HUES64 (cell line): Measurements from ENCODE around the gene LRRC53.

ENCODE experiments used
- H3K27ac ChIP-seq: 2 replicates; pipeline ENCODE4 v1.7.0; 2013; ENCODE audit warnings: low read depth, low read length, inconsistent platforms
- H3K27me3 ChIP-seq: 2 replicates; pipeline ENCODE4 v1.6.1; 2013; ENCODE audit warnings: mild to moderate bottlenecking, low read length; ENCODE audit not compliant: insufficient read depth
- H3K36me3 ChIP-seq: 2 replicates; pipeline ENCODE4 v1.6.1; 2013; ENCODE audit warnings: mild to moderate bottlenecking, low read length; ENCODE audit not compliant: insufficient read depth
- H3K4me1 ChIP-seq: 2 replicates; pipeline ENCODE4 v1.6.1; 2013; ENCODE audit warnings: mild to moderate bottlenecking, low read length, moderate library complexity; ENCODE audit not compliant: insufficient read depth
- H3K4me3 ChIP-seq: 2 replicates; pipeline ENCODE4 v1.5.1; 2013; ENCODE audit warnings: mild to moderate bottlenecking, low read length, moderate library complexity
- H3K9ac ChIP-seq: 2 replicates; pipeline ENCODE4 v1.6.1; 2013; ENCODE audit warnings: mild to moderate bottlenecking, low read depth, low read length
- H3K9me3 ChIP-seq: 2 replicates; pipeline ENCODE4 v1.6.1; 2013; ENCODE audit warnings: low read depth, low read length; ENCODE audit not compliant: insufficient read depth
- WGBS: fragments of 150-250, 120-280 bp; methylation state at CpG from one replicate; pipeline ENCODE4 v1.1.7; 2013; ENCODE audit warnings: missing lambda C conversion rate; 5-methylcytosine and 5-hydroxymethylcytosine counted together

LRRC53 gene

GRCh38 chr1:74465193-74465681, 47.2 kb downstream of the LRRC53 start:
- no peaks in the 10 kb centered on the region for H3K36me3 ChIP-seq
- WGBS: 96% methylated on average over 24 of the region's 24 CpGs
- H3K4me1 ChIP-seq: peaks cover 4% of the 10 kb centered on the region; the same call in 1 of the 2 replicates
- no peaks in the 10 kb centered on the region for H3K27me3 ChIP-seq
- H3K4me3 ChIP-seq: no peak overlapping the region
- no peaks in the 10 kb centered on the region; the same call in 1 of the 2 replicates for H3K9me3 ChIP-seq
- H3K9ac ChIP-seq: no peak overlapping the region
- H3K27ac ChIP-seq: no peak overlapping the region

DNA sequence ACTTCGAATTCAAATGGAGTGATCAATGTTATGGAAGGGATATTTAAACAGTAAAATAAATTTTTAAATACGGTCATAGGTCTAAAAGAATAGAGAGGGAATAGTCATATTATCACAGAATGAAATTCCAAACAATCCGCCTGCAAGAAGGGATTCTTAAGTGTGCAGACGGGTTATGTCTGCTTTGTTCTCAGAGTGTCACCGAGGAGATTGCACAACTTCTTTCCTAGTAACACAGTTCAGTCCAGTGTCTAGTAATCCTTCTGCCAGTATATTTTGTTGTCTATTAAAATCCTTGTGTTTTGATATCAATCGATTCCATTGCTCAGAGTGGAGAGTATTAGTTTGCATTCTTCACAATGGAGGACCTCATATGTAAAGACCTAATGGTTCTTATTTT, 48.4 kb downstream of the LRRC53 start:
- Histone ChIP-seq H3K27ac (no peak overlapping the region), H3K9me3 (no peaks in the 10 kb centered on the region; the same call in 1 of the 2 replicates), H3K9ac (no peak overlapping the region), H3K27me3 (no peaks in the 10 kb centered on the region), H3K4me1 (peaks cover 4% of the 10 kb centered on the region; the same call in 1 of the 2 replicates), H3K36me3 (no peaks in the 10 kb centered on the region), H3K4me3 (no peak overlapping the region)
- 93% methylated on average over 5 of the region's 6 CpGs for WGBS

- no peaks in the 10 kb centered on the region for H3K27me3 ChIP-seq
- H3K9ac ChIP-seq: no peak overlapping the region
- no peaks in the 10 kb centered on the region; the same call in 1 of the 2 replicates for H3K9me3 ChIP-seq
- H3K27ac ChIP-seq: no peak overlapping the region
- H3K4me1 ChIP-seq: peaks cover 4% of the 10 kb centered on the region; the same call in 1 of the 2 replicates
- no peaks in the 10 kb centered on the region for H3K36me3 ChIP-seq
- H3K4me3 ChIP-seq: no peak overlapping the region
- WGBS: 90% methylated on average over 8 of the region's 9 CpGs
These were observed 49.0 kb downstream of the LRRC53 start for GRCh38 chr1:74463333-74463988.

GRCh38 chr1:74457253-74457652, 55.2 kb downstream of the LRRC53 start:
- no peaks in the 10 kb centered on the region for H3K4me1 ChIP-seq
- H3K4me3 ChIP-seq: no peak overlapping the region
- no peak overlapping the region for H3K9ac ChIP-seq
- no peaks in the 10 kb centered on the region for H3K27me3 ChIP-seq
- WGBS: 100% methylated on average over 2 of the region's 2 CpGs
- H3K27ac ChIP-seq: no peak overlapping the region
- no peaks in the 10 kb centered on the region for H3K9me3 ChIP-seq
- no peaks in the 10 kb centered on the region for H3K36me3 ChIP-seq

GRCh38 chr1:74455390-74455789, 57.0 kb downstream of the LRRC53 start:
- Histone ChIP-seq H3K9me3 (no peaks in the 10 kb centered on the region), H3K36me3 (no peaks in the 10 kb centered on the region), H3K4me3 (no peak overlapping the region), H3K9ac (no peak overlapping the region), H3K27me3 (no peaks in the 10 kb centered on the region), H3K4me1 (no peaks in the 10 kb centered on the region), H3K27ac (no peak overlapping the region)

DNA sequence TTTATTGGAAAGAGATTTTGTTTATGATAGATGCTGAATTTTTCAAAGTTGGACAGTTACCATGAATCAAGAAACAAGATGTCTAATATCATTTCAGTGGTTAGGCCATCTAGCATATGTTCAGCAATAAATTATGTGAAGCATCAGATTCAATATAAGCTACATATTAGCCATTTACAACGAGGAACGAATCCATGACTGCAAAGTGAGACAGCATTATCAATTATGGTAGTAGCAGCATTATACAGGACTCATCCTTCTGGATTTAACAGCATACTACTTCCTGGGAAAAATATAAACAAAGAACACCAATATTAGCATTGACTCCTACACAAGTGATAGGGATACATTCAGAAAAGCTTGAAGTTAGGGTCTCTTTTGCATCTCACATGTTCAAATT, 59.1 kb downstream of the LRRC53 start:
- Histone ChIP-seq H3K9ac (no peak overlapping the region), H3K4me3 (no peak overlapping the region), H3K9me3 (no peaks in the 10 kb centered on the region), H3K27ac (no peak overlapping the region), H3K36me3 (no peaks in the 10 kb centered on the region), H3K27me3 (no peaks in the 10 kb centered on the region), H3K4me1 (no peaks in the 10 kb centered on the region)
- 100% methylated on average over 2 of the region's 2 CpGs for WGBS

DNA sequence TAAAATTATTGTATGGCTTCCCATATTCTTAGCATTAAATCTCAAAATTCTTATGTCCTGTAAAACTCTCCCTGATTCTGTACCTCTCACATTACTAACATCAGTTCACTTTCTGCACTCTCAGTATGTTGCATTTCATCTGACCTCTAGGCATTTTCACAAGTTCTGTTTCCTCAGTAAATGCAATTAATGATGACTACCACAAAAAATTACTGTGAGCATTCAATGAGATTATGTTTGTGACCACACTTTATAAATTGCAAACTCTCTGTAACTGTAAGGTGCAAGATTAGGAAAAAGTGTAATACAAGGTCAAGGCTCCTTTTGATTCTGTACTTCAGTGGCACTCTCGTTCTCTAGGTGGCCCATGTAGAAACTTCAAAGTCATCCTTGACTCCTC, 60.4 kb downstream of the LRRC53 start:
- no peak overlapping the region for H3K27ac ChIP-seq
- no peak overlapping the region for H3K4me3 ChIP-seq
- H3K27me3 ChIP-seq: no peaks in the 10 kb centered on the region
- no peaks in the 10 kb centered on the region for H3K9me3 ChIP-seq
- no peaks in the 10 kb centered on the region for H3K36me3 ChIP-seq
- 95% methylated on average over 1 of the region's 1 CpG for WGBS
- no peaks in the 10 kb centered on the region for H3K4me1 ChIP-seq
- H3K9ac ChIP-seq: no peak overlapping the region

DNA sequence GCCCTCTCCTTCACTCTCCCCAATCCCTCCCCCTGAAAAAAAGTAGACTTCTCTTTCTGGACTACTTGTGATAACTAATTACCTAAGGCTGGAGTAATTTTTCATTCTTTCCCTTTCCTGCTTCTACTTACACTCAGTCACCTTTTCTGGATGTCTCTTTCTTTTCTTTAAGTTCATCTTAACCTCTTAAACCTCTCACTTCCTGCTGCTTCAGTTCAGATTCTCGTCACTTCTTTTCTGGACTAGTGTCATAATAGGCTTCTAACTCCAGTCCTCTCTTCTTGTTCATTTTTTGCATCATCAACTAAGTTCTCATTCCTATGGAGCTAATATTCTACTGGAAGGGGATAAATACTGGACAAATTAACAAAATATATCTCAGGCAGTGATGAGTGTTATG, 75.4 kb downstream of the LRRC53 start:
- Histone ChIP-seq H3K9ac (no peak overlapping the region), H3K4me3 (no peak overlapping the region), H3K27ac (no peak overlapping the region), H3K4me1 (no peaks in the 10 kb centered on the region), H3K27me3 (no peaks in the 10 kb centered on the region), H3K9me3 (no peaks in the 10 kb centered on the region), H3K36me3 (no peaks in the 10 kb centered on the region)
- WGBS: 96% methylated on average over 1 of the region's 1 CpG

DNA sequence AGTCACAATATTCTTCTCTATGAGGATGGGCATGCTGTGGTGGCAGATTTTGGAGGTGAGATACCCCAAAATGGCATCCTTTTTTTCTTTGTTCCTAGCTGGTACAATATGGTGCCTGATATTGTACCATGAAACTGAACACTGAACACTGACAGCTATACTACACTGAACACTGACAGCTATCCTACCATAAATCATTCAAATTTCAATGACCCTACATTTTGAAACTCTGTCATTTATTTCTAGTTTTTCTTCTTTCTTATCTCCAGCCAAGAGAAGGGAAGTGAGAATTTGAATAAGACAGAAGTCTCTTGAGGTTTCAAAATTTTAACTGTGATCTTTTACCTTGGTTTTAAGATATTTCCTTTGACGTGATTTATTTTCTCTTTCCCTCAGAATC, 76.3 kb downstream of the LRRC53 start:
- Histone ChIP-seq H3K9ac (no peak overlapping the region), H3K27ac (no peak overlapping the region), H3K9me3 (no peaks in the 10 kb centered on the region), H3K27me3 (no peaks in the 10 kb centered on the region), H3K4me3 (no peak overlapping the region), H3K36me3 (no peaks in the 10 kb centered on the region), H3K4me1 (no peaks in the 10 kb centered on the region)
- WGBS: 85% methylated on average over 1 of the region's 1 CpG

DNA sequence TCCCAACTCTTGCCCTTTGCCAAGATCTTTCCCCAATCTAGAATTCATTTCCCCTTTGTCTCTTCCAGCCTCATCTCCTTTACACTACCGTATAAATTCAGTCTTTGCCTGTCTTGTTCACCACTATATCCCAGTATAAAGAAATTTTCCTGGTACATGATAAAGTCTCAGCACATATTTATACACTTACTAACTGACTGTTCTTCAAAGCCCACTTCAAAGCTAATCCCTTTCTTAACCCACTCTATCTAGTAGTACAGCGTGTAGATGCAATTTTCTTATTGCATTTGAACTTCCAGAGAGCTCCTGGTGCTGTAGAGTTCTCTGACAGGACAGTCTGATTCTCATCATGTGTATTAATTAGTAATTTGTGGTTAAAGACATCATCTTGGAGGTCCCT, 78.1 kb downstream of the LRRC53 start:
- WGBS: 97% methylated on average over 2 of the region's 2 CpGs
- Histone ChIP-seq H3K27ac (no peak overlapping the region), H3K27me3 (no peaks in the 10 kb centered on the region), H3K9ac (no peak overlapping the region), H3K4me3 (no peak overlapping the region), H3K9me3 (no peaks in the 10 kb centered on the region), H3K4me1 (no peaks in the 10 kb centered on the region), H3K36me3 (no peaks in the 10 kb centered on the region)

DNA sequence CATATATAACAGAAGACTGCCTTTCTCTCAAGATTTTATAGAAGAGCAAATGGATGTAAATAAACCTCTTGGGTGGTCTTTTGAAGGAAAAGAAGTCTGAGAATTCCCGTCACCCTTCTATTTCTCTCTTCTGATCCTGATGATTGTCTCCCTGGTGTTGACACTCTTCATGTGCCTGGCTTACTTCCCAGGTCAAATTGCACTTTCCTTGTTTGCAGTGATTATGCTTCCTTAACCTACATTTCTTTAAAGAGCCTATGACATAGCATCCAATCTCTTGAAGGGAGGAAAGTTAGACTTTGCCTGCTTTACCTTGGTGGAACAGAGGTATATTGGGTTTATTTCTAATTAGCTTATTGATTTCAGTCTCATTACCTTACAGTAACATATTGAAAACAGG, 80.1 kb downstream of the LRRC53 start:
- Histone ChIP-seq H3K4me1 (no peaks in the 10 kb centered on the region), H3K36me3 (no peaks in the 10 kb centered on the region), H3K27ac (no peak overlapping the region), H3K9me3 (no peaks in the 10 kb centered on the region), H3K9ac (no peak overlapping the region), H3K27me3 (no peaks in the 10 kb centered on the region), H3K4me3 (no peak overlapping the region)
- 0% methylated on average over 1 of the region's 1 CpG for WGBS

- Histone ChIP-seq H3K27ac (no peak overlapping the region), H3K4me1 (no peaks in the 10 kb centered on the region), H3K27me3 (no peaks in the 10 kb centered on the region), H3K36me3 (no peaks in the 10 kb centered on the region), H3K4me3 (no peak overlapping the region), H3K9ac (no peak overlapping the region), H3K9me3 (no peaks in the 10 kb centered on the region)
- 97% methylated on average over 4 of the region's 4 CpGs for WGBS
These were observed 80.9 kb downstream of the LRRC53 start for GRCh38 chr1:74431531-74431930.
